ENCODE results near the gene USH2A.

- TF ChIP-seq, protein P1, sequence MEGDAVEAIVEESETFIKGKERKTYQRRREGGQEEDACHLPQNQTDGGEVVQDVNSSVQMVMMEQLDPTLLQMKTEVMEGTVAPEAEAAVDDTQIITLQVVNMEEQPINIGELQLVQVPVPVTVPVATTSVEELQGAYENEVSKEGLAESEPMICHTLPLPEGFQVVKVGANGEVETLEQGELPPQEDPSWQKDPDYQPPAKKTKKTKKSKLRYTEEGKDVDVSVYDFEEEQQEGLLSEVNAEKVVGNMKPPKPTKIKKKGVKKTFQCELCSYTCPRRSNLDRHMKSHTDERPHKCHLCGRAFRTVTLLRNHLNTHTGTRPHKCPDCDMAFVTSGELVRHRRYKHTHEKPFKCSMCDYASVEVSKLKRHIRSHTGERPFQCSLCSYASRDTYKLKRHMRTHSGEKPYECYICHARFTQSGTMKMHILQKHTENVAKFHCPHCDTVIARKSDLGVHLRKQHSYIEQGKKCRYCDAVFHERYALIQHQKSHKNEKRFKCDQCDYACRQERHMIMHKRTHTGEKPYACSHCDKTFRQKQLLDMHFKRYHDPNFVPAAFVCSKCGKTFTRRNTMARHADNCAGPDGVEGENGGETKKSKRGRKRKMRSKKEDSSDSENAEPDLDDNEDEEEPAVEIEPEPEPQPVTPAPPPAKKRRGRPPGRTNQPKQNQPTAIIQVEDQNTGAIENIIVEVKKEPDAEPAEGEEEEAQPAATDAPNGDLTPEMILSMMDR (IDR thresholded peaks at IDR 0.05): no peak
- no peak for TF ChIP-seq POLR2A (IDR thresholded peaks at IDR 0.05)
Observed at GRCh38 chr1:216032961-216033614, 390.2 kb downstream of the USH2A start.
